Measurements from ENCODE around the gene SEMA3C. TPM values are rescaled to one million over a fixed set of nuclear protein-coding genes. Genes with fewer than 3 reads are reported as not detected.

The SEMA3C gene
- total RNA-seq, 2 experiments from 2014 or later = 0.08 TPM

DNA sequence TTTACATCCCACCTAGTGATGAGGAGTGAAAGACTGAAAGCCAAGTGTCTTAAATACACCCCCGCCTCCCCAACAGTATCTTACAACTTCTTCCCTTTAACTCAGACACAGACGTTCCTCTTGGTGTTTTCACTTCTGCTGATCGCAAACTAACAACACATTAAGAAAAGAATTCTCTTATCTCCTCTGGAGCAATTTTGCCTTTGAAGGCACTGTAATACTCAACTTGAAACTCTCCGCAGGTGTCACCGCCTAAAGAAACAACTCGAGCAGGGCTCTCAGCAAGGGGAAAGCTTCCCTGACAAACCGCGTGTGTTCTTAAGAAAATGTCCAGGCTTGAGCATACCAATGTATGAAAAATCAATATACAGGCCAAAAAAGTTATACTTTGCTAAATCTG, 452 bp downstream of the SEMA3C start:
- ChIA-PET POLR2A (no interaction called here), CTCF (no interaction called here)
- DNase-seq (peak in 1 of 14 experiments; percentile 5), ATAC-seq (ENCODE audit: poor library complexity) (no peak)
- no peaks in the 10 kb centered on the region for H3K9me3 Mint-ChIP-seq
- peaks cover 0 to 15% of the 10 kb centered on the region in 2 experiments for H3K9me3 ChIP-seq (ENCODE audit: control insufficient read depth in 1 of 2, insufficient read depth in 1 of 2, low read length in 2 of 2)
- H3K4me3 ChIP-seq (ENCODE audit: low read length) = peak overlapping the region; percentile 19
- peaks cover 13 to 30% of the 10 kb centered on the region in 2 experiments for H3K27me3 ChIP-seq (ENCODE audit: control insufficient read depth in 1 of 2, insufficient read depth in 2 of 2, low read length in 2 of 2)
- H3K27ac ChIP-seq (ENCODE audit: low read depth in 1 of 2, low read length in 2 of 2) = no peak overlapping the region
- peaks cover 7% of the 10 kb centered on the region for H3K4me1 Mint-ChIP-seq (ENCODE audit: low read depth)
- no peak overlapping the region for H3K4me3 Mint-ChIP-seq
- H3K27ac Mint-ChIP-seq = no peak overlapping the region
- intact Hi-C loops (cut with DNase I, micrococcal nuclease) = no loop called here
- H3K36me3 ChIP-seq (ENCODE audit: insufficient read depth, low read length) = no peaks in the 10 kb centered on the region
- H3K36me3 Mint-ChIP-seq (ENCODE audit: low read depth) = no peaks in the 10 kb centered on the region
- TF ChIP-seq, protein P1, sequence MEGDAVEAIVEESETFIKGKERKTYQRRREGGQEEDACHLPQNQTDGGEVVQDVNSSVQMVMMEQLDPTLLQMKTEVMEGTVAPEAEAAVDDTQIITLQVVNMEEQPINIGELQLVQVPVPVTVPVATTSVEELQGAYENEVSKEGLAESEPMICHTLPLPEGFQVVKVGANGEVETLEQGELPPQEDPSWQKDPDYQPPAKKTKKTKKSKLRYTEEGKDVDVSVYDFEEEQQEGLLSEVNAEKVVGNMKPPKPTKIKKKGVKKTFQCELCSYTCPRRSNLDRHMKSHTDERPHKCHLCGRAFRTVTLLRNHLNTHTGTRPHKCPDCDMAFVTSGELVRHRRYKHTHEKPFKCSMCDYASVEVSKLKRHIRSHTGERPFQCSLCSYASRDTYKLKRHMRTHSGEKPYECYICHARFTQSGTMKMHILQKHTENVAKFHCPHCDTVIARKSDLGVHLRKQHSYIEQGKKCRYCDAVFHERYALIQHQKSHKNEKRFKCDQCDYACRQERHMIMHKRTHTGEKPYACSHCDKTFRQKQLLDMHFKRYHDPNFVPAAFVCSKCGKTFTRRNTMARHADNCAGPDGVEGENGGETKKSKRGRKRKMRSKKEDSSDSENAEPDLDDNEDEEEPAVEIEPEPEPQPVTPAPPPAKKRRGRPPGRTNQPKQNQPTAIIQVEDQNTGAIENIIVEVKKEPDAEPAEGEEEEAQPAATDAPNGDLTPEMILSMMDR (IDR thresholded peaks at IDR 0.05) = no peak
- no peaks in the 10 kb centered on the region for H3K4me1 ChIP-seq (ENCODE audit: insufficient read depth, low read length)
- peaks cover 55% of the 10 kb centered on the region for H3K27me3 Mint-ChIP-seq

DNA sequence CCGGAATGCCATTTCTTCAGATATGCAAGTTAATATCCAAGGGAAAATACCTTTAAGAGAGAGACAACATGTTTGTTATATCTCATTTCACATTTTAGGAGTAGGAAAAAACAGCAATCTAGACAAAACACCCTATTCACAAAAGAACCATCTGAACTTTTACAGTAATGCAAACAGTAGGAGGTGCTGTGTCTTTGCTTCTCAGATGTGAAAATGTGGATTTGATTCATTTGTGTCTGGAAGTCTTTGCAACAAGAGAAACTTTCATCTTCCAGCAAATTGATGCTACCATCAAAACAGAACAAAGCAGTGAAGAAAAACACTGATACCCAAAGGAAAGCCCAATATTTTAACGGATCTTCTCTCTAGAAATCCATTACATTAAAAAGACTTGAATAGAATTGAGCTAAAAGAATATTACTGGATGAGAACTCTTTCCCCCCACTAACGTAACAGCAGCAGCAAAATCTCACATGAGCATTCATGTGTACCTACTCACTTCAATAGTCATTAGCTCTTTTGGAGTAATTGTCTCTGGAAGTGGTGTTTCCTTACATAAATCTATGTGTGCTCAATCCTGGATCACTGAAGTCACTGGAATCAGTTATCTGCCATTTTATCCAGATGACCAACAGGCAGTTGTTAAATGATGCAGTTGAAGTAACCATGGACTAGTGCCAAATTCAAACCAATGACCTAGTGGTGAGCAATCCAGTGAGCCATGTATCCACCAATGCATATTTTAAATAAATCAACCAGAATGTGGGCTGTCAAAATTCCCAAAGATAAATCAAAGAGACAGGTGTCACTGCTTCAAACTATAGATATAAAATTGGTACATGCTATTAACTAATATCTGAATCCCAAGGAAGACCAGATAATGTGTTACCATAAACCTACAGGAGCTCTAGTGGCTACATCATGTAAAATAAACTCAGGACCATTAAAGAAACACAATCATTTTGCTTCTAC, 1.8 kb downstream of the SEMA3C start:
- H3K4me1 Mint-ChIP-seq (ENCODE audit: low read depth) = peaks cover 7% of the 10 kb centered on the region
- Histone ChIP-seq H3K36me3 (ENCODE audit: insufficient read depth, low read length) (no peaks in the 10 kb centered on the region), H3K4me3 (ENCODE audit: low read length) (no peak overlapping the region), H3K27ac (ENCODE audit: low read depth in 1 of 2, low read length in 2 of 2) (no peak overlapping the region), H3K9me3 (ENCODE audit: control insufficient read depth in 1 of 2, insufficient read depth in 1 of 2, low read length in 2 of 2) (peaks cover 0 to 15% of the 10 kb centered on the region in 2 experiments), H3K4me1 (ENCODE audit: insufficient read depth, low read length) (no peaks in the 10 kb centered on the region), H3K27me3 (ENCODE audit: control insufficient read depth in 1 of 2, insufficient read depth in 2 of 2, low read length in 2 of 2) (peaks cover 13 to 30% of the 10 kb centered on the region in 2 experiments)
- no peak overlapping the region for H3K4me3 Mint-ChIP-seq
- DNase-seq (no peak), ATAC-seq (ENCODE audit: poor library complexity) (no peak)
- peaks cover 51% of the 10 kb centered on the region for H3K27me3 Mint-ChIP-seq
- POLR2A ChIA-PET = no interaction called here
- intact Hi-C loops (cut with DNase I, micrococcal nuclease) = no loop called here
- no peaks in the 10 kb centered on the region for H3K9me3 Mint-ChIP-seq
- no peaks in the 10 kb centered on the region for H3K36me3 Mint-ChIP-seq (ENCODE audit: low read depth)
- CTCF ChIA-PET = no interaction called here
- H3K27ac Mint-ChIP-seq = no peak overlapping the region
- TF ChIP-seq, protein P1 (IDR thresholded peaks at IDR 0.05) = no peak

GRCh38 chr7:80910228-80910627, 8.6 kb downstream of the SEMA3C start:
- no peaks in the 10 kb centered on the region for H3K36me3 Mint-ChIP-seq (ENCODE audit: low read depth)
- no peak overlapping the region for H3K27ac Mint-ChIP-seq
- ATAC-seq (ENCODE audit: poor library complexity) (no peak), DNase-seq (no peak)
- Histone ChIP-seq H3K9me3 (ENCODE audit: control insufficient read depth in 1 of 2, insufficient read depth in 1 of 2, low read length in 2 of 2) (peaks cover 0 to 4% of the 10 kb centered on the region in 2 experiments), H3K27me3 (ENCODE audit: control insufficient read depth in 1 of 2, insufficient read depth in 2 of 2, low read length in 2 of 2) (no peaks in the 10 kb centered on the region), H3K36me3 (ENCODE audit: insufficient read depth, low read length) (no peaks in the 10 kb centered on the region), H3K27ac (ENCODE audit: low read depth in 1 of 2, low read length in 2 of 2) (no peak overlapping the region), H3K4me3 (ENCODE audit: low read length) (no peak overlapping the region), H3K4me1 (ENCODE audit: insufficient read depth, low read length) (no peaks in the 10 kb centered on the region)
- POLR2A ChIA-PET = no interaction called here
- no peaks in the 10 kb centered on the region for H3K9me3 Mint-ChIP-seq
- CTCF ChIA-PET = no interaction called here
- intact Hi-C loops (cut with DNase I, micrococcal nuclease) = no loop called here
- no peaks in the 10 kb centered on the region for H3K4me1 Mint-ChIP-seq (ENCODE audit: low read depth)
- H3K4me3 Mint-ChIP-seq = no peak overlapping the region
- TF ChIP-seq, protein P1 (IDR thresholded peaks at IDR 0.05) = no peak
- peaks cover 3% of the 10 kb centered on the region for H3K27me3 Mint-ChIP-seq

Measured in CD4-positive, alpha-beta T cell (primary cell).